ENCODE measurements around the gene FAM53B. TPM values are rescaled to one million over a fixed set of nuclear protein-coding genes. Genes with fewer than 3 reads are reported as not detected.

The FAM53B gene
- total RNA-seq, 2 experiments from 2014 or later = 13.3 to 13.9 TPM

- DNase-seq (peak; percentile 68), ATAC-seq (peak; percentile 47)
- ChIA-PET CTCF (interaction anchor here (0.5 to 7.5 kb wide), 12 partner anchors 12 to 59 kb away, joined by 3 to 125 read pairs (median 11); no protein-coding TSS in a partner anchor), POLR2A (interaction anchor here (0.5 to 3.1 kb wide), 7 partner anchors 12 to 145 kb away, joined by 3 to 63 read pairs (median 20); no protein-coding TSS in a partner anchor)
- Mint-ChIP-seq H3K4me1 (peaks cover 81% of the 10 kb centered on the region), H3K36me3 (ENCODE audit: low read depth) (peaks cover 43% of the 10 kb centered on the region), H3K4me3 (no peak overlapping the region), H3K27me3 (peaks cover 2% of the 10 kb centered on the region), H3K9me3 (ENCODE audit: low read depth) (no peaks in the 10 kb centered on the region), H3K27ac (peak overlapping the region; percentile 84)
- intact Hi-C loops (cut with DNase I, micrococcal nuclease) = loop anchor here (1.0 to 2.0 kb wide), 6 partner anchors 28 to 51 kb away; no protein-coding TSS in a partner anchor
Measured at GRCh38 chr10:124689911-124690498, 54.2 kb downstream of the FAM53B start.

GRCh38 chr10:124688889-124689670 lies 55.1 kb downstream of the FAM53B start:
- DNase-seq (peak; percentile 81), ATAC-seq (peak; percentile 89)
- intact Hi-C loops (cut with DNase I, micrococcal nuclease) = loop anchor here (1.0 to 2.0 kb wide), 9 partner anchors 29 to 227 kb away; no protein-coding TSS in a partner anchor
- ChIA-PET POLR2A (interaction anchor here (0.5 to 3.1 kb wide), 16 partner anchors 8 to 144 kb away, joined by 3 to 63 read pairs (median 6); no protein-coding TSS in a partner anchor), CTCF (interaction anchor here (0.7 to 7.5 kb wide), 21 partner anchors 11 to 433 kb away, joined by 3 to 125 read pairs (median 8); no protein-coding TSS in a partner anchor)
- Mint-ChIP-seq H3K4me3 (peak overlapping the region; percentile 8), H3K27ac (peak overlapping the region; percentile 84), H3K27me3 (peaks cover 2% of the 10 kb centered on the region), H3K4me1 (peaks cover 81% of the 10 kb centered on the region), H3K9me3 (ENCODE audit: low read depth) (no peaks in the 10 kb centered on the region), H3K36me3 (ENCODE audit: low read depth) (peaks cover 37% of the 10 kb centered on the region)

- H3K9me3 Mint-ChIP-seq (ENCODE audit: low read depth) = no peaks in the 10 kb centered on the region
- ChIA-PET CTCF (interaction anchor here (0.6 to 7.5 kb wide), 23 partner anchors 9 to 432 kb away, joined by 3 to 125 read pairs (median 7); no protein-coding TSS in a partner anchor), POLR2A (interaction anchor here (0.8 to 3.1 kb wide), 14 partner anchors 8 to 60 kb away, joined by 3 to 63 read pairs (median 6); no protein-coding TSS in a partner anchor)
- H3K27me3 Mint-ChIP-seq = peaks cover 2% of the 10 kb centered on the region
- H3K4me1 Mint-ChIP-seq = peaks cover 81% of the 10 kb centered on the region
- peak; percentile 58 for ATAC-seq
- H3K4me3 Mint-ChIP-seq = no peak overlapping the region
- peak; percentile 29 for DNase-seq
- peaks cover 33% of the 10 kb centered on the region for H3K36me3 Mint-ChIP-seq (ENCODE audit: low read depth)
- H3K27ac Mint-ChIP-seq = peak overlapping the region; percentile 62
- intact Hi-C loops (cut with DNase I, micrococcal nuclease) = loop anchor here (1.0 to 2.0 kb wide), 6 partner anchors 31 to 228 kb away; no protein-coding TSS in a partner anchor
Measured at GRCh38 chr10:124688386-124688785, 55.8 kb downstream of the FAM53B start.

- intact Hi-C loops (cut with DNase I, micrococcal nuclease) = loop anchor here in 1 of 2 experiments (1.0 kb wide), 1 partner anchor 10 kb away; no protein-coding TSS in a partner anchor
- POLR2A ChIA-PET = interaction anchor here (1.0 to 3.1 kb wide), 3 partner anchors 30 to 46 kb away, joined by 3 to 21 read pairs (median 4); no protein-coding TSS in a partner anchor
- H3K36me3 Mint-ChIP-seq (ENCODE audit: low read depth) = peaks cover 27% of the 10 kb centered on the region
- peaks cover 83% of the 10 kb centered on the region for H3K4me1 Mint-ChIP-seq
- CTCF ChIA-PET = interaction anchor here (0.7 to 7.5 kb wide), 9 partner anchors 9 to 73 kb away, joined by 3 to 125 read pairs (median 10); no protein-coding TSS in a partner anchor
- H3K27me3 Mint-ChIP-seq = peaks cover 2% of the 10 kb centered on the region
- H3K4me3 Mint-ChIP-seq = no peak overlapping the region
- no peak overlapping the region for H3K27ac Mint-ChIP-seq
- no peaks in the 10 kb centered on the region for H3K9me3 Mint-ChIP-seq (ENCODE audit: low read depth)
- DNase-seq (no peak), ATAC-seq (no peak)
Measured at GRCh38 chr10:124686707-124687376, 57.3 kb downstream of the FAM53B start.

GRCh38 chr10:124685261-124685660 lies 58.9 kb downstream of the FAM53B start:
- Mint-ChIP-seq H3K27ac (no peak overlapping the region), H3K27me3 (peaks cover 2% of the 10 kb centered on the region), H3K36me3 (ENCODE audit: low read depth) (peaks cover 34% of the 10 kb centered on the region), H3K9me3 (ENCODE audit: low read depth) (no peaks in the 10 kb centered on the region), H3K4me1 (peaks cover 75% of the 10 kb centered on the region), H3K4me3 (no peak overlapping the region)
- ChIA-PET CTCF (interaction anchor here (0.6 to 7.5 kb wide), 5 partner anchors 12 to 56 kb away, joined by 3 to 125 read pairs (median 6); no protein-coding TSS in a partner anchor), POLR2A (interaction anchor here (1.5 kb wide), 1 partner anchor 32 kb away, joined by 3 read pairs; no protein-coding TSS in a partner anchor)
- DNase-seq = no peak
- ATAC-seq = no peak
- intact Hi-C loops (cut with DNase I, micrococcal nuclease) = no loop called here

- POLR2A ChIA-PET = no interaction called here
- Mint-ChIP-seq H3K4me1 (peaks cover 74% of the 10 kb centered on the region), H3K4me3 (no peak overlapping the region), H3K9me3 (ENCODE audit: low read depth) (no peaks in the 10 kb centered on the region), H3K27ac (no peak overlapping the region), H3K27me3 (peaks cover 2% of the 10 kb centered on the region), H3K36me3 (ENCODE audit: low read depth) (peaks cover 28% of the 10 kb centered on the region)
- intact Hi-C loops (cut with DNase I, micrococcal nuclease) = no loop called here
- no peak for DNase-seq
- ATAC-seq = no peak
- CTCF ChIA-PET = interaction anchor here (1.0 to 7.5 kb wide), 3 partner anchors 10 to 58 kb away, joined by 6 to 64 read pairs (median 6); no protein-coding TSS in a partner anchor
Measured at GRCh38 chr10:124683814-124684213, 60.4 kb downstream of the FAM53B start.

- ChIA-PET CTCF (interaction anchor here (2.2 kb wide), 1 partner anchor 10 kb away, joined by 12 read pairs; no protein-coding TSS in a partner anchor), POLR2A (interaction anchor here (0.6 kb wide), 1 partner anchor 92 kb away, joined by 3 read pairs; no protein-coding TSS in a partner anchor)
- H3K36me3 Mint-ChIP-seq (ENCODE audit: low read depth) = peaks cover 31% of the 10 kb centered on the region
- no peak for DNase-seq
- no peak overlapping the region for H3K4me3 Mint-ChIP-seq
- peaks cover 2% of the 10 kb centered on the region for H3K27me3 Mint-ChIP-seq
- intact Hi-C loops (cut with DNase I, micrococcal nuclease) = no loop called here
- no peaks in the 10 kb centered on the region for H3K9me3 Mint-ChIP-seq (ENCODE audit: low read depth)
- H3K27ac Mint-ChIP-seq = no peak overlapping the region
- peaks cover 74% of the 10 kb centered on the region for H3K4me1 Mint-ChIP-seq
- no peak for ATAC-seq
Measured at GRCh38 chr10:124681626-124682552, 62.3 kb downstream of the FAM53B start.

- Mint-ChIP-seq H3K36me3 (ENCODE audit: low read depth) (peaks cover 31% of the 10 kb centered on the region), H3K9me3 (ENCODE audit: low read depth) (no peaks in the 10 kb centered on the region), H3K4me1 (peaks cover 73% of the 10 kb centered on the region), H3K4me3 (no peak overlapping the region), H3K27me3 (no peaks in the 10 kb centered on the region), H3K27ac (no peak overlapping the region)
- POLR2A ChIA-PET = no interaction called here
- intact Hi-C loops (cut with DNase I, micrococcal nuclease) = no loop called here
- ATAC-seq (no peak), DNase-seq (no peak)
- CTCF ChIA-PET = interaction anchor here (1.9 to 2.2 kb wide), 2 partner anchors 10 to 48 kb away, joined by 4 to 12 read pairs; no protein-coding TSS in a partner anchor
Measured at GRCh38 chr10:124681091-124681490, 63.1 kb downstream of the FAM53B start.

GRCh38 chr10:124680675-124681074 lies 63.5 kb downstream of the FAM53B start:
- no peaks in the 10 kb centered on the region for H3K27me3 Mint-ChIP-seq
- no peak for DNase-seq
- H3K4me3 Mint-ChIP-seq = no peak overlapping the region
- H3K9me3 Mint-ChIP-seq (ENCODE audit: low read depth) = no peaks in the 10 kb centered on the region
- CTCF ChIA-PET = interaction anchor here (1.0 to 2.2 kb wide), 3 partner anchors 9 to 49 kb away, joined by 4 to 12 read pairs (median 4); no protein-coding TSS in a partner anchor
- H3K4me1 Mint-ChIP-seq = peaks cover 73% of the 10 kb centered on the region
- ATAC-seq = no peak
- H3K27ac Mint-ChIP-seq = no peak overlapping the region
- POLR2A ChIA-PET = interaction anchor here (0.7 kb wide), 1 partner anchor 37 kb away, joined by 4 read pairs; no protein-coding TSS in a partner anchor
- peaks cover 34% of the 10 kb centered on the region for H3K36me3 Mint-ChIP-seq (ENCODE audit: low read depth)
- intact Hi-C loops (cut with DNase I, micrococcal nuclease) = no loop called here
